ENCODE data around the gene SLC66A3.

- TF ChIP-seq EZH2 (IDR thresholded peaks at IDR 0.05; ENCODE audit: insufficient read depth, poor library complexity, severe bottlenecking) (no peak), EZH2phosphoT487 (IDR thresholded peaks at IDR 0.05; ENCODE audit: insufficient read depth, low read depth) (no peak)
Observed at GRCh38 chr2:11220445-11220844, 65.2 kb downstream of the SLC66A3 start.

Data from GM23248 (cell line).